Neural progenitor cell (in vitro differentiated cells): ENCODE results near the gene ARID2. TPM values are rescaled to one million over a fixed set of nuclear protein-coding genes. Genes with fewer than 3 reads are reported as not detected.

Source experiments
- DNase-seq: peaks from one replicate; pipeline ENCODE4 v3.0.0-alpha.2; 2016; ENCODE audit warnings: low spot score
- H2AFZ ChIP-seq: fragments of 200-600 bp; sonication (generic); replicated peaks from 2 replicates; pipeline ENCODE4 v1.6.1; 2016; ENCODE audit warnings: antibody characterized with exemption
- H3F3A ChIP-seq: fragments of 200-600 bp; sonication (generic); 2 replicates; pipeline ENCODE4 v1.6.1; 2016; ENCODE audit warnings: antibody characterized with exemption, low read depth
- H3K27ac ChIP-seq: fragments of 200-600 bp; sonication (generic); 2 replicates; pipeline ENCODE4 v1.5.1; 2016; ENCODE audit warnings: mild to moderate bottlenecking
- H3K27me3 ChIP-seq: fragments of 200-600 bp; sonication (generic); 2 replicates; pipeline ENCODE4 v1.6.1; 2016; ENCODE audit warnings: mild to moderate bottlenecking, moderate library complexity
- H3K36me3 ChIP-seq: fragments of 200-600 bp; sonication (generic); 2 replicates; pipeline ENCODE4 v1.5.1; 2016
- H3K4me1 ChIP-seq: fragments of 200-600 bp; sonication (generic); 2 replicates; pipeline ENCODE4 v1.6.1; 2016; ENCODE audit warnings: mixed run types
- H3K4me2 ChIP-seq: fragments of 200-600 bp; sonication (generic); 2 replicates; pipeline ENCODE4 v1.6.1; 2016
- H3K4me3 ChIP-seq: fragments of 200-600 bp; sonication (generic); 2 replicates; pipeline ENCODE4 v1.5.1; 2016
- H3K79me2 ChIP-seq: fragments of 200-600 bp; sonication (generic); 2 replicates; pipeline ENCODE4 v1.6.1; 2016; ENCODE audit warnings: low read depth
- H3K9ac ChIP-seq: fragments of 200-600 bp; sonication (generic); 2 replicates; pipeline ENCODE4 v1.6.1; 2016
- H3K9me3 ChIP-seq: fragments of 200-600 bp; sonication (generic); 2 replicates; pipeline ENCODE4 v1.5.1; 2016; ENCODE audit warnings: low read depth
- H4K20me1 ChIP-seq: fragments of 200-600 bp; sonication (generic); 2 replicates; pipeline ENCODE4 v1.6.1; 2016; ENCODE audit warnings: low read depth
- H3K27ac Mint-ChIP-seq: 3 replicates; pipeline ENCODE4 v1.8.0; 2021; ENCODE audit warnings: mixed read lengths
- H3K27me3 Mint-ChIP-seq: 2 replicates; pipeline ENCODE4 v1.8.0; 2022; ENCODE audit warnings: low read depth, mild to moderate bottlenecking, inconsistent platforms, moderate library complexity, mixed read lengths; ENCODE audit not compliant: insufficient read depth
- H3K36me3 Mint-ChIP-seq: 3 replicates; pipeline ENCODE4 v1.8.0; 2021; ENCODE audit warnings: mixed read lengths
- H3K4me1 Mint-ChIP-seq: 3 replicates; pipeline ENCODE4 v1.8.0; 2021; ENCODE audit warnings: mixed read lengths
- H3K4me3 Mint-ChIP-seq: 3 replicates; pipeline ENCODE4 v1.8.0; 2021; ENCODE audit warnings: mild to moderate bottlenecking, moderate library complexity, mixed read lengths
- H3K9me3 Mint-ChIP-seq: 3 replicates; pipeline ENCODE4 v1.8.0; 2020; ENCODE audit warnings: mixed read lengths
- EZH2 ChIP-seq: fragments of 200-600 bp; sonication (generic); IDR thresholded peaks from 2 replicates; pipeline ENCODE4 v1.6.1; 2017; ENCODE audit warnings: antibody characterized with exemption, mild to moderate bottlenecking, moderate library complexity
- EZH2phosphoT487 ChIP-seq: fragments of 200-600 bp; sonication (generic); IDR thresholded peaks from 2 replicates; pipeline ENCODE4 v1.6.1; 2017; ENCODE audit warnings: antibody characterized with exemption
- total RNA-seq: library from RNA; depleted of rRNA; stranded (reverse); fragments of >200 nt; gene quantifications from 2 replicates; pipeline ENCODE4 v1.2.3, GENCODE V29; 2015; ENCODE audit warnings: low replicate concordance
- TF ChIP-seq, protein P1 (sequence below): fragments of 200-600 bp; sonication (generic); IDR thresholded peaks from 2 replicates; pipeline ENCODE4 v1.5.1; 2017; ENCODE audit warnings: antibody characterized with exemption, mild to moderate bottlenecking

ARID2 gene
- total RNA-seq, 1 donor from 2014 or later, result 86.4 TPM

DNA sequence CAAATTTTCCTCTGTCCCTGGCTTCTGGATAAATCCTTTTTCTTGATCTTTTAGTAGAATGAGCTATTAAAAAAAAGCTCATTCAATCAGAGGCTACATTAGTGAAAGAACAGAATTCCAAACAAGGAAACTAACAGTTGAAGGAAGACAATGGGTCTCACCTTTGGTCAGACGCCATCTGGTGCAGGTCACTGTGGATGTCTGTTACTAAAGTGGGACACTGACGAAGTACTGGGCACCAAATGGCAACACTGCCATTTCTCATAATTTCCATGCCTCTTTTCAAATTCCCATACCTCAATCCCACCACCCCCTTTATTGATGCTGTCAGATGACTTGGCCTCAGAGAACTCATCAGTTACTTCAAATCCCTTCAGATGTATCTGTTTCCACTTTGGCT is 24.5 kb upstream of the ARID2 start:
- Histone ChIP-seq H3K79me2 (no peaks in the 10 kb centered on the region), H3K27me3 (no peaks in the 10 kb centered on the region), H3K27ac (no peak overlapping the region), H3K4me1 (peaks cover 18% of the 10 kb centered on the region), H3K4me3 (no peak overlapping the region), H2AFZ (no peak overlapping the region), H3K36me3 (no peaks in the 10 kb centered on the region), H4K20me1 (no peaks in the 10 kb centered on the region), H3K4me2 (no peak overlapping the region), H3F3A (no peaks in the 10 kb centered on the region), H3K9me3 (no peaks in the 10 kb centered on the region), H3K9ac (no peak overlapping the region)
- no peak for DNase-seq
- Mint-ChIP-seq H3K27ac (no peak overlapping the region), H3K36me3 (no peaks in the 10 kb centered on the region), H3K9me3 (no peaks in the 10 kb centered on the region), H3K4me3 (no peak overlapping the region), H3K27me3 (no peaks in the 10 kb centered on the region), H3K4me1 (no peaks in the 10 kb centered on the region)
- TF ChIP-seq EZH2phosphoT487, result no peak
- no peak for TF ChIP-seq EZH2
- TF ChIP-seq, protein P1, sequence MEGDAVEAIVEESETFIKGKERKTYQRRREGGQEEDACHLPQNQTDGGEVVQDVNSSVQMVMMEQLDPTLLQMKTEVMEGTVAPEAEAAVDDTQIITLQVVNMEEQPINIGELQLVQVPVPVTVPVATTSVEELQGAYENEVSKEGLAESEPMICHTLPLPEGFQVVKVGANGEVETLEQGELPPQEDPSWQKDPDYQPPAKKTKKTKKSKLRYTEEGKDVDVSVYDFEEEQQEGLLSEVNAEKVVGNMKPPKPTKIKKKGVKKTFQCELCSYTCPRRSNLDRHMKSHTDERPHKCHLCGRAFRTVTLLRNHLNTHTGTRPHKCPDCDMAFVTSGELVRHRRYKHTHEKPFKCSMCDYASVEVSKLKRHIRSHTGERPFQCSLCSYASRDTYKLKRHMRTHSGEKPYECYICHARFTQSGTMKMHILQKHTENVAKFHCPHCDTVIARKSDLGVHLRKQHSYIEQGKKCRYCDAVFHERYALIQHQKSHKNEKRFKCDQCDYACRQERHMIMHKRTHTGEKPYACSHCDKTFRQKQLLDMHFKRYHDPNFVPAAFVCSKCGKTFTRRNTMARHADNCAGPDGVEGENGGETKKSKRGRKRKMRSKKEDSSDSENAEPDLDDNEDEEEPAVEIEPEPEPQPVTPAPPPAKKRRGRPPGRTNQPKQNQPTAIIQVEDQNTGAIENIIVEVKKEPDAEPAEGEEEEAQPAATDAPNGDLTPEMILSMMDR, result no peak

DNA sequence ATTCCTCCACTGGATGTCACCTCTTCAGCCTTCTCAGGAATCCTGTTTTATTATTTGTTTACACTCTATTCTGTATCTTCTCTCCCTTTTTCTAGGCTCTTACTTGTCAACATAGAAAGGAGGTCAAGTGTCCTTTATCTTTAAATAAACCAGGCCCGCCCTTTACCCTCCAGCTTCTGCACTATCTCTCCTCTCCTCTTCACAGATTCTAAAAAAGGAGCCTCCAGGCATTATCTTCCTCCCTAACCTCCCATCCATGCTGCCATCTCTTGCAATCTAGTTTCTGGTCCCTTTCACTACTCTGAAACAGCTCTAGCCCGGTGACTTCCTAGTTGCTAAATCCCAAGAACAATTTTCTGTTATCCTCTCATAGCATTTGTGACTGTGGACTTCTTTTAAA is 24.1 kb upstream of the ARID2 start:
- Mint-ChIP-seq H3K4me3 (no peak overlapping the region), H3K27me3 (no peaks in the 10 kb centered on the region), H3K9me3 (no peaks in the 10 kb centered on the region), H3K4me1 (no peaks in the 10 kb centered on the region), H3K36me3 (no peaks in the 10 kb centered on the region), H3K27ac (no peak overlapping the region)
- Histone ChIP-seq H4K20me1 (no peaks in the 10 kb centered on the region), H3K9me3 (no peaks in the 10 kb centered on the region), H3K4me1 (peaks cover 18% of the 10 kb centered on the region), H3K36me3 (no peaks in the 10 kb centered on the region), H2AFZ (no peak overlapping the region), H3K27ac (no peak overlapping the region), H3F3A (no peaks in the 10 kb centered on the region), H3K27me3 (no peaks in the 10 kb centered on the region), H3K79me2 (no peaks in the 10 kb centered on the region), H3K9ac (no peak overlapping the region), H3K4me2 (no peak overlapping the region), H3K4me3 (no peak overlapping the region)
- no peak for DNase-seq
- TF ChIP-seq, protein P1, result no peak
- TF ChIP-seq EZH2, result no peak
- no peak for TF ChIP-seq EZH2phosphoT487

DNA sequence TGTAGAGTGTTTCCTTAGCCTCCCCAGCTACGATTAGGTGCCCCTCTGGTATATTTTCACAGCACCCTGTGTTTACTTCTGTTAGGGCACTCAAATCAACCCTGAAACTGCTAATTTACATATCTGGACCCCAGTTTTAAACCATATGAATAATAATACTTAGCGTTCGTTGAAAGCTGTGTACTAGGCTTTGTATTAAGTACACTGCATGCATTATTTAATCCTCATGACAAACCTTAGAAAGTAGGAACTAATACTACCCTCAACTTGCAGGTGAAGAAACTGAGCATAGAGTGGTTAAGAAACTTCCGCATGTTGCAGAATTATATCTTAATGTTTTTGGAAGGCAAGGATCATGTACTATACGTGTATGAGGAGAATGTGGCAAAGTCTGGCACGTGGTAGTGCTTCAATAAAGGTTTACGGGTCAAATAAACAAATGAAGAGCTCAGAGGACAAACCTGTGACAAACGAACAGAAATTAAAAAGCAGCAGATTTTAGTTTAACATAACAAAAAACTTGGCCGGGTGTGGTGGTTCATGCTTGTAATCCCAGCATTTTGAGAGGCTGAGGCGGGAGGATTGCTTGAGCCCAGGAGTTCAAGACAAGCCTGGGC is 22.2 kb upstream of the ARID2 start:
- Histone ChIP-seq H3K9me3 (no peaks in the 10 kb centered on the region), H3F3A (no peaks in the 10 kb centered on the region), H3K36me3 (no peaks in the 10 kb centered on the region), H3K79me2 (no peaks in the 10 kb centered on the region), H2AFZ (no peak overlapping the region), H3K27me3 (no peaks in the 10 kb centered on the region), H4K20me1 (no peaks in the 10 kb centered on the region), H3K27ac (no peak overlapping the region), H3K9ac (no peak overlapping the region), H3K4me2 (no peak overlapping the region), H3K4me1 (peaks cover 18% of the 10 kb centered on the region), H3K4me3 (no peak overlapping the region)
- H3K4me1 Mint-ChIP-seq, result no peaks in the 10 kb centered on the region
- DNase-seq, result no peak
- no peaks in the 10 kb centered on the region for H3K9me3 Mint-ChIP-seq
- H3K27me3 Mint-ChIP-seq, result no peaks in the 10 kb centered on the region
- H3K4me3 Mint-ChIP-seq, result no peak overlapping the region
- peaks cover under 1% of the 10 kb centered on the region for H3K36me3 Mint-ChIP-seq
- H3K27ac Mint-ChIP-seq, result no peak overlapping the region
- TF ChIP-seq EZH2phosphoT487 (no peak), EZH2 (no peak)
- TF ChIP-seq, protein P1, result no peak
